Thoracic aorta (tissue), 2 donors: ENCODE measurements around the gene ATXN10. TPM values are rescaled to one million over a fixed set of nuclear protein-coding genes. Genes with fewer than 3 reads are reported as not detected.

Experiments used
- ATAC-seq: fragments of 150-250 bp; one replicate; pipeline ENCODE4 v1.8.0; 2017; ENCODE audit warnings: low read depth; ENCODE audit not compliant: insufficient number of reproducible peaks, low FRiP score
- DNase-seq: peaks from one replicate; pipeline ENCODE4 v3.0.0-alpha.2; 2020; ENCODE audit warnings: low spot score
- H3K27ac ChIP-seq, 2 donors: fragments of 200-600 bp; sonication (generic); 1 replicate in 1 of 2; 2 replicates in 1 of 2; pipeline ENCODE4 v1.5.1; 2016; ENCODE audit warnings: mild to moderate bottlenecking in 2 of 2, moderate library complexity in 2 of 2
- H3K27me3 ChIP-seq: fragments of 200-600 bp; sonication (generic); replicated peaks from 2 replicates; pipeline ENCODE4 v1.6.0; 2016; ENCODE audit warnings: mild to moderate bottlenecking; ENCODE audit not compliant: insufficient read depth
- H3K36me3 ChIP-seq: fragments of 200-600 bp; sonication (generic); one replicate; pipeline ENCODE4 v1.5.1; 2016
- H3K4me1 ChIP-seq, 2 donors: fragments of 200-600 bp; sonication (generic); 1 replicate in 1 of 2; 2 replicates in 1 of 2; pipeline versions ENCODE4 v1.5.1 to v1.6.0; 2016; ENCODE audit warnings: low read depth in 2 of 2, mild to moderate bottlenecking in 1 of 2; ENCODE audit not compliant: control insufficient read depth in 1 of 2
- H3K4me3 ChIP-seq: fragments of 200-600 bp; sonication (generic); 2 replicates; pipeline ENCODE4 v1.5.1; 2016; ENCODE audit warnings: mild to moderate bottlenecking
- H3K9me3 ChIP-seq: fragments of 200-600 bp; sonication (generic); 2 replicates; pipeline ENCODE4 v1.5.1; 2016
- total RNA-seq, 2 donors: library from RNA; depleted of rRNA; stranded (reverse); fragments of >200 nt; gene quantifications; one replicate each; pipeline versions ENCODE4 v1.1.0 to v1.2.3, GENCODE V29; 2016
- TF ChIP-seq, protein P1 (sequence below): fragments of 200-600 bp; sonication (generic); IDR thresholded peaks from one replicate; pipeline ENCODE4 v1.5.1; 2019; ENCODE audit warnings: antibody characterized with exemption

Gene ATXN10
- total RNA-seq, 2 donors from 2014 or later, result 52.9 to 164 TPM

DNA sequence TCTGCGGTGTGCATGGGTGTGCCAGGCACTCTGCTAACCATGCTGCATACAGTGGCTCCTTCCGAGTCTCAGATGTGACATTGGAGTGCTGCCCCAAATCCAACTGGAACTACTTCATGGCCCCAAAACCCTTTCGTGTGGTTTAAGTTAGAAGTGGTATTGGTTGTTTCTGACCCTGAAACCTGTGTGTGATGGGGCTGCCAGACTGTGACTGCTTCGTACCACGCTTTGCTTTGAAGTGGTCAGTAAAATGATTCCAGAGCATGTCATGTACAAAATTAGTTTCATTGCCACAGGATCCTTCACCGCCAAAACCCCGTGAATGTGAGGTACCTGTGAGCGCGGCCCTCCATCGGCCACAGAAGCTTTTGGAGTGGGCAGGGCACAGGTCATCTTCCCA is 163.2 kb downstream of the ATXN10 start:
- ATAC-seq (no peak), DNase-seq (no peak)
- Histone ChIP-seq H3K27me3 (no peaks in the 10 kb centered on the region), H3K9me3 (no peaks in the 10 kb centered on the region), H3K4me1 (no peaks in the 10 kb centered on the region), H3K27ac (no peak overlapping the region), H3K4me3 (no peak overlapping the region), H3K36me3 (no peaks in the 10 kb centered on the region)
- TF ChIP-seq, protein P1, sequence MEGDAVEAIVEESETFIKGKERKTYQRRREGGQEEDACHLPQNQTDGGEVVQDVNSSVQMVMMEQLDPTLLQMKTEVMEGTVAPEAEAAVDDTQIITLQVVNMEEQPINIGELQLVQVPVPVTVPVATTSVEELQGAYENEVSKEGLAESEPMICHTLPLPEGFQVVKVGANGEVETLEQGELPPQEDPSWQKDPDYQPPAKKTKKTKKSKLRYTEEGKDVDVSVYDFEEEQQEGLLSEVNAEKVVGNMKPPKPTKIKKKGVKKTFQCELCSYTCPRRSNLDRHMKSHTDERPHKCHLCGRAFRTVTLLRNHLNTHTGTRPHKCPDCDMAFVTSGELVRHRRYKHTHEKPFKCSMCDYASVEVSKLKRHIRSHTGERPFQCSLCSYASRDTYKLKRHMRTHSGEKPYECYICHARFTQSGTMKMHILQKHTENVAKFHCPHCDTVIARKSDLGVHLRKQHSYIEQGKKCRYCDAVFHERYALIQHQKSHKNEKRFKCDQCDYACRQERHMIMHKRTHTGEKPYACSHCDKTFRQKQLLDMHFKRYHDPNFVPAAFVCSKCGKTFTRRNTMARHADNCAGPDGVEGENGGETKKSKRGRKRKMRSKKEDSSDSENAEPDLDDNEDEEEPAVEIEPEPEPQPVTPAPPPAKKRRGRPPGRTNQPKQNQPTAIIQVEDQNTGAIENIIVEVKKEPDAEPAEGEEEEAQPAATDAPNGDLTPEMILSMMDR, result no peak

DNA sequence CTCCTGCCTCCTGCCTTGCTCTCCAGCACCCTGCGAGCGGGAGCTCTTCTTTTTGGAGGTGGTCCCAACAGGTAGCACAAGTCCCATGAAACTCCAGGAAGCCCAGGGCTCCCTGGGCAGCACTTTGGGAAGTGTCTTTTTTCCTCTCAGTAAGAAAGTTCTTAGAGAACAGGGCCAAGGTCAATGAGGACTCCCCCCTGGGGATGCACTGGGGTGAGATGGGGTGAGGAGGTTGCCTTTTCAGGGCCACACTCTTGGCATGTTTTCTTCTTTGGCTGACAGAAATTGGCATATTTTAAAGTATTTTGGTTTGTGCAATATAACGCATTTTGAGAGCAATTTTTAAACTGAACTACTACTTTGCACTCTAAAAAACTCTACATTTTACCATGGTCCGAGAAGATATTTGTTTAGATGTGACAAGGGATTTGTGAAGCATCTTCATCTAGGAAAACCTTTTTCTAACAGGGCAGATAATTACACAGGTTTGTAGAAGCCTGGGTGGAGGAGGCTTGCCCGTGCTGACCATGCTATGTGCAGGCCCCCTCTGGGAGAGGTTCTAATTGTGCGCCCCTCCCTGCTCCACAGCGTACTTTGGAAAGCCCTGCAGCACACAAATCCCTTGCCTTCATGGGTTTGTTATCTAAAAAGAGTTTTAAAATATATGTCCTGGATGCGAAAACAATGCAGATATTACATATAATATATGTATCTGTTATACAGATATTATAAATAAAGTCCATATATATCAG is 165.0 kb downstream of the ATXN10 start:
- DNase-seq (no peak), ATAC-seq (no peak)
- no peaks in the 10 kb centered on the region for H3K27me3 ChIP-seq
- no peaks in the 10 kb centered on the region for H3K36me3 ChIP-seq
- no peaks in the 10 kb centered on the region for H3K9me3 ChIP-seq
- no peak overlapping the region for H3K4me3 ChIP-seq
- TF ChIP-seq, protein P1, result no peak
- no peak overlapping the region for H3K27ac ChIP-seq
- H3K4me1 ChIP-seq, result no peaks in the 10 kb centered on the region

DNA sequence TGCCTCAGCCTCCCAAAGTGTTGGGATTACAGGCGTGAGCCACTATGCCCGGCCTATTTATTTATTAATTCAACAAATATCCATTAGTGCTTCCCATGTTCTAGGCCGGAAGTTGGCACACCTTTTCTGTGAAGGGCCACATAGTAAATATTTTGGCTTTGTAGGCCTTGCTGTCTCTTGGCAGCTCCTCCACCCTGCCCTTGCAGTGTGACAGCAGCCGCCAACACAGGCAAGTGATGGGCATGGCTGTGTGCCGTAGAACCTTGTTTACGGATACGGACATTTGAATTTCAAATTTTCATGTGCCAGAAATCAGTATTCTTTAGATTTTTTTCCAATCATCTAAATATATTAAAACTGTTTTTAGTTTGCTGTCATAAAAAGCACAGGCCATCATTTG is 165.9 kb downstream of the ATXN10 start:
- H3K9me3 ChIP-seq, result no peaks in the 10 kb centered on the region
- no peak overlapping the region for H3K4me3 ChIP-seq
- TF ChIP-seq, protein P1, result no peak
- H3K36me3 ChIP-seq, result no peaks in the 10 kb centered on the region
- ATAC-seq (no peak), DNase-seq (no peak)
- H3K27me3 ChIP-seq, result no peaks in the 10 kb centered on the region
- H3K4me1 ChIP-seq, result no peaks in the 10 kb centered on the region
- H3K27ac ChIP-seq, result no peak overlapping the region

DNA sequence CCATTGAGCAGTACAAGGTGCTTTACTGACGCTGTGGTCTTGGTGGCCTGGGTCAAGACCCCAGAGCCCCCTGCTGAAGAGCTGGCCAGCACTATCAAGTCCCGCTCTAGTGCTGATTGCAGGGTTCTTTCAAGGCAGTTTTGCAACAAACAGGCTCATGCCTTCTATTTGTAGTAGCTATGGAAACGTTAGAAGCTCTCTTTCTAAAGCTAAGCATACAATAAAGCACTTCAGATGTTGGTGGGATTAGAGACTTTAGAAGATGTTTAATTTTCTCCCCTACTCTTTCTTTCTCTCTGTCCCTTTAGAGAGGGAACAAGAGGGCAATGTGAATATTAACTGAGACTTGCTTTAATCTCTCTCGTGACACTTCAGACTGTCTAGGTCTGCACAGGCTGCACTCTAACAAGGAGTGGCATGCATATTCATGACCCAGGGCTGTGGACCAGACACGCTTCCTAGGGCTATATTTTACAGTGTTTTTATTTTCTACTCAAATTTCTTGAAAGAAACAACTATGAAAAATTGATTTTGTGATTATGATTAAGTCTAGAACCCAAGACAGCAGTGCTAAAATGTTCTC is 166.8 kb downstream of the ATXN10 start:
- TF ChIP-seq, protein P1, result no peak
- Histone ChIP-seq H3K4me1 (no peaks in the 10 kb centered on the region), H3K36me3 (no peaks in the 10 kb centered on the region), H3K9me3 (no peaks in the 10 kb centered on the region), H3K27ac (no peak overlapping the region), H3K27me3 (no peaks in the 10 kb centered on the region), H3K4me3 (no peak overlapping the region)
- ATAC-seq, result no peak
- no peak for DNase-seq

DNA sequence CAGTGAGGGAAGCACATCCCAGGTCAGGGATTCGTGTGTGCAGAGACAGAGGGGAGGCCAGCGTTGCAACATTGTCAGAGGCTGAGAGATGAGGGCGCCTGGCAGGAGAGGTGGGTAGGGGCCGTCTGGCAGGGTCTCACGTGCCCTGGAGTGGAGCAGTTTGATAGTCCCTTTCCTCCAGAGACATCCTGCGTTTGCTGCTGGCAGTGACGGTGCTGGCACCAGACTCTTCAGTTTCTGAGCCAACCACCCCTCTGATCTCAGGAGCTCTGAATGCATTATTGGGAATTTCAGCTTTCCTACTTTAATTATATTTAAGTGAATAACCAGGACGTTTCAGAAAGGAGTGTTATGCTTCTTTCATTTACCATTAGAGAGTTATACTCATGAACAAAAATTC is 168.8 kb downstream of the ATXN10 start:
- H3K9me3 ChIP-seq, result no peaks in the 10 kb centered on the region
- DNase-seq, result no peak
- TF ChIP-seq, protein P1, result no peak
- no peak overlapping the region for H3K27ac ChIP-seq
- no peak for ATAC-seq
- no peaks in the 10 kb centered on the region for H3K4me1 ChIP-seq
- no peak overlapping the region for H3K4me3 ChIP-seq
- H3K27me3 ChIP-seq, result no peaks in the 10 kb centered on the region
- no peaks in the 10 kb centered on the region for H3K36me3 ChIP-seq
